ENCODE measurements around the gene LRRC1. TPM values are rescaled to one million over a fixed set of nuclear protein-coding genes. Genes with fewer than 3 reads are reported as not detected.

Gene LRRC1
- total and polyA plus RNA-seq, 10 of the 15 experiments (the other 5 are each of a cell fraction or from before 2014, with no cell fraction given) = 0.35 to 9.3 (median 0.63) TPM

DNA sequence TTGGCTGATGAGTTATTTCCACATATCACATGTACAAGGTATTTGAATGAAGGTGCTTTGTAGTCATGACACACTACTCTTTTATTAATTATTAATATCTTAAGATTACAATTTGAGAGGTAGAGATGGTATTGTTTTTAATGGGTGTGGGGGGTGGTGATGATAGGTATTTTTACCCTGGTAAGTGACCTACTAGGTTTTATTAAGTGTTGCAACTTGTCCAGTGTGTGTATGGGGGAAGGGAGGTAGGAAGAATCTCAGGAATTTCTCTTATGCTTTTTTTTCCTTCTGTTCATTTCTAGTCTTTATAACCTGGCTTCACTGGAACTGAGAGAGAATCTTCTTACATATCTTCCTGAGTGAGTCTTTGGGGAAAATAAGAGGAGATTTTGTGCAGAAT, 101.4 kb downstream of the LRRC1 start:
- H3K9ac ChIP-seq (ENCODE audit: control insufficient read depth, insufficient read depth, low read length) = no peak overlapping the region
- in situ Hi-C loops (cut with MboI) (no loop called here), intact Hi-C loops (cut with micrococcal nuclease; ENCODE audit: unreplicated experiment) (no loop called here)
- no TSS peak for BruUV-seq (replicated peaks)
- H2AFZ ChIP-seq (ENCODE audit: control insufficient read depth, low read depth, low read length) = no peak overlapping the region
- H3K79me2 ChIP-seq (ENCODE audit: control insufficient read depth, insufficient read depth, low read length) = no peaks in the 10 kb centered on the region
- ChIA-PET POLR2A (no interaction called here), CTCF (no interaction called here), SMC1A (ENCODE audit: uncharacterized antibody, unreplicated experiment) (interaction anchor here (0.6 kb wide), 1 partner anchor 153 kb away, joined by 3 read pairs; no protein-coding TSS in a partner anchor), RAD21 (ENCODE audit: unreplicated experiment) (no interaction called here)
- H3K9me3 ChIP-seq (replicated peaks; ENCODE audit: control insufficient read depth, insufficient read depth, low read length) = no peaks in the 10 kb centered on the region
- FAIRE-seq (no peak), ATAC-seq (no peak), DNase-seq (ENCODE audit: low read depth, low spot score) (no peak)
- no peak overlapping the region for H3K4me3 ChIP-seq
- TF ChIP-seq POLR2AphosphoS2 (IDR thresholded peaks at IDR 0.05; ENCODE audit: low read depth, low read length) (no peak), ATF3 (IDR thresholded peaks at IDR 0.05; ENCODE audit: borderline replicate concordance, extremely low read depth, low read depth, low read length) (no peak), BRCA1 (IDR thresholded peaks at IDR 0.05; ENCODE audit: low read depth, low read length) (no peak)
- H3K27me3 ChIP-seq (replicated peaks in 1 of 2; ENCODE audit: control insufficient read depth in 2 of 2, insufficient read depth in 2 of 2, low read length in 1 of 2) = no peaks in the 10 kb centered on the region
- no peaks in the 10 kb centered on the region; a peak in 1 of 4 replicates for H3K36me3 ChIP-seq (ENCODE audit: control insufficient read depth in 2 of 2, insufficient read depth in 2 of 2, low read length in 1 of 2)
- H4K20me1 ChIP-seq (ENCODE audit: control insufficient read depth, insufficient read depth) = no peaks in the 10 kb centered on the region
- no peak overlapping the region for H3K27ac ChIP-seq (ENCODE audit: control insufficient read depth, insufficient read depth)
- no peak overlapping the region for H3K4me2 ChIP-seq (ENCODE audit: control insufficient read depth, insufficient read depth)
- peaks cover 5% of the 10 kb centered on the region for H3K4me1 ChIP-seq (ENCODE audit: control insufficient read depth, insufficient read depth, low read length)

DNA sequence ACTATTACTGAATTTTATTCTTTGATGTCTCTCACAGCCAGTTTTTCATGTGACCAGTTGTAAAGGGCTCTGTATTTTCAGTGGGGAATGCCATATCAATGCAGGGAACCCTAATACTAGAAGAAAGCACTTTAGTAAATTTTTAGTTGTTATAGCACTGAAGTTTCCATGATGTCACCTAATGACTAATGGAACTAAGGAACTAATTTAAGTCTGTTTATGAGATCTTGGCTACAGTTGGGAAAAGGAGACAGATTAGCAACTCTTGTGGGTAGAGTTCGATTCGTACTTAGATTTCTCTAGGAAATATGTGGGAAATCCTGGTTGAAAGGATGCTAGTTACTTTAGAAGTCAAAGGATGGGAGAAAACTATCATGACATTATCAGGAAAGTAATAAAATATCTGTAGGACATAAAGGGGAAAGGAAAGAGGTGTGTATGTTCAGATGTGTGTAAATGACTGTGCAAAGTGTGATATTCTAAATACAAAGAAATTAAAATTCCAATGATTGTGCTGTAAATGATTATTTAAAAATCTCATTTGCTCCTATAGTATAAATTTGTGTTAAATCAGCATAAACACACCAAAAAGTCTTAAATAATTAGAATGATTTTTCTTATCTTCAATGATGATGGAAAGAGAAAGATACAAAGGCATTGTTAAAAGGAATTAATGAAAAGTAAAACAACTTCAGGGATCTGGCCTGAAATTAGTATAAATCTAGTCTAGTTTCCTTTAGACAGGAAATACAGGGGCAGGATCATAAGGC, 103.4 kb downstream of the LRRC1 start:
- H3K27me3 ChIP-seq (replicated peaks in 1 of 2; ENCODE audit: control insufficient read depth in 2 of 2, insufficient read depth in 2 of 2, low read length in 1 of 2) = no peaks in the 10 kb centered on the region
- ATAC-seq (no peak), FAIRE-seq (no peak), DNase-seq (ENCODE audit: low read depth, low spot score) (no peak)
- CTCF ChIA-PET = no interaction called here
- intact Hi-C loops (cut with micrococcal nuclease; ENCODE audit: unreplicated experiment) (no loop called here), in situ Hi-C loops (cut with MboI) (no loop called here)
- H4K20me1 ChIP-seq (ENCODE audit: control insufficient read depth, insufficient read depth) = no peaks in the 10 kb centered on the region
- H3K4me3 ChIP-seq = no peak overlapping the region
- no peaks in the 10 kb centered on the region for H3K9me3 ChIP-seq (replicated peaks; ENCODE audit: control insufficient read depth, insufficient read depth, low read length)
- SMC1A ChIA-PET (ENCODE audit: uncharacterized antibody, unreplicated experiment) = no interaction called here
- no TSS peak for BruUV-seq (replicated peaks)
- 2% methylated on average over 2 of the region's 2 CpGs for WGBS (ENCODE audit: insufficient coverage, insufficient replicate concordance, low lambda C conversion rate, missing lambda C conversion rate)
- no peak for TF ChIP-seq PML (IDR thresholded peaks at IDR 0.05; ENCODE audit: low read length)
- no peak overlapping the region for H3K9ac ChIP-seq (ENCODE audit: control insufficient read depth, insufficient read depth, low read length)
- H3K79me2 ChIP-seq (ENCODE audit: control insufficient read depth, insufficient read depth, low read length) = no peaks in the 10 kb centered on the region
- H3K36me3 ChIP-seq (ENCODE audit: control insufficient read depth in 2 of 2, insufficient read depth in 2 of 2, low read length in 1 of 2) = no peaks in the 10 kb centered on the region; a peak in 1 of 4 replicates
- H3K27ac ChIP-seq (ENCODE audit: control insufficient read depth, insufficient read depth) = no peak overlapping the region
- peaks cover 5% of the 10 kb centered on the region for H3K4me1 ChIP-seq (ENCODE audit: control insufficient read depth, insufficient read depth, low read length)
- no peak overlapping the region for H2AFZ ChIP-seq (ENCODE audit: control insufficient read depth, low read depth, low read length)
- RAD21 ChIA-PET (ENCODE audit: unreplicated experiment) = no interaction called here
- no peak overlapping the region for H3K4me2 ChIP-seq (ENCODE audit: control insufficient read depth, insufficient read depth)
- POLR2A ChIA-PET = no interaction called here

Data from GM12878 (cell line).